GM12891 (cell line): ENCODE results near the gene AMIGO3.

Experiments
- DNase-seq: peaks from one replicate; pipeline ENCODE4 v3.0.0; 2011; ENCODE audit warnings: low spot score; ENCODE audit not compliant: insufficient read length
- FAIRE-seq: peaks from 2 replicates; lab custom pipeline; 2011; peaks lifted over from hg19 to GRCh38; lab: Jason Lieb, UNC
- PAX5 ChIP-seq: IDR thresholded peaks from 2 replicates; pipeline ENCODE4 v1.6.1; 2011; ENCODE audit warnings: low read length, moderate library complexity, mild to moderate bottlenecking; ENCODE audit not compliant: insufficient read depth, severe bottlenecking
- POLR2A ChIP-seq: IDR thresholded peaks from 2 replicates; pipeline ENCODE4 v1.6.1; 2011; ENCODE audit warnings: low read depth, low read length, control low read depth
- POLR2AphosphoS5 ChIP-seq: IDR thresholded peaks from 2 replicates; pipeline ENCODE4 v1.6.1; 2011; ENCODE audit warnings: low read depth, low read length, control low read depth
- POU2F2 ChIP-seq: IDR thresholded peaks from 2 replicates; pipeline ENCODE4 v1.6.1; 2011; ENCODE audit warnings: low read depth, mild to moderate bottlenecking, control low read depth, low read length, moderate library complexity
- SPI1 ChIP-seq: IDR thresholded peaks from 2 replicates; pipeline ENCODE4 v1.6.1; 2011; ENCODE audit warnings: low read depth, low read length, control low read depth
- TAF1 ChIP-seq: IDR thresholded peaks from 2 replicates; pipeline ENCODE4 v1.6.1; 2011; ENCODE audit warnings: low read depth, low read length, control low read depth

Gene AMIGO3

GRCh38 chr3:49668414-49668797 is 51.1 kb downstream of the AMIGO3 start:
- no peak for DNase-seq
- no peak for TF ChIP-seq POU2F2
- no peak for TF ChIP-seq POLR2A
- no peak for TF ChIP-seq SPI1
- no peak for TF ChIP-seq PAX5
- no peak for FAIRE-seq

- FAIRE-seq (no peak), DNase-seq (no peak)
- TF ChIP-seq POLR2A (no peak), POLR2AphosphoS5 (no peak), TAF1 (no peak)
Observed at GRCh38 chr3:49667701-49668413, 51.6 kb downstream of the AMIGO3 start.
